GM12878 (cell line): ENCODE results near the gene LRP1B. TPM values are rescaled to one million over a fixed set of nuclear protein-coding genes. Genes with fewer than 3 reads are reported as not detected.
A peak's percentile ranks its signal among the peaks of the same experiment; 100 is the strongest.

ENCODE experiments used
- ATAC-seq: fragments of 200-7000 bp; cut with Tn5 transposase; 3 replicates; pipeline ENCODE4 v1.9.1; 2020; ENCODE audit warnings: mild to moderate bottlenecking, moderate library complexity
- BruUV-seq: library from RNA; stranded (reverse); fragments of 400-500 nt; replicated peaks from 2 replicates; lab custom pipeline; 2021; lab: Mats Ljungman, UMichigan
- CTCF ChIA-PET: fragments of 300-600 bp; sonication (Branson Sonifier 250); formaldehyde crosslinking; extraction: SDS; loops from one replicate; lab custom pipeline; 2021; ENCODE audit warnings: inconsistent platforms; lab: Yijun Ruan, JAX
- POLR2A ChIA-PET: fragments of 350-600 bp; formaldehyde crosslinking; extraction: SDS; loops from one replicate; lab custom pipeline; 2021; ENCODE audit warnings: inconsistent platforms; lab: Charles Lee
- RAD21 ChIA-PET: fragments of 300-600 bp; sonication (Branson Sonifier 250); formaldehyde crosslinking; loops from one replicate; lab custom pipeline; 2023; ENCODE audit warnings: antibody characterized with exemption; ENCODE audit not compliant: unreplicated experiment; lab: Charles Lee
- SMC1A ChIA-PET: fragments of 300-600 bp; sonication (Branson Sonifier 250); formaldehyde crosslinking; loops from one replicate; lab custom pipeline; 2023; ENCODE audit not compliant: unreplicated experiment, uncharacterized antibody; lab: Charles Lee
- DNase-seq: peaks from one replicate; pipeline ENCODE4 v3.0.0-alpha.2; 2011; ENCODE audit warnings: low read depth, low spot score
- FAIRE-seq: peaks from 3 replicates; lab custom pipeline; 2011; peaks lifted over from hg19 to GRCh38; lab: Jason Lieb, UNC
- H2AFZ ChIP-seq: 2 replicates; pipeline ENCODE4 v1.6.0; 2011; ENCODE audit warnings: low read depth, low read length, control low read depth; ENCODE audit not compliant: control insufficient read depth
- H3K27ac ChIP-seq: 2 replicates; pipeline ENCODE4 v1.5.1; 2011; ENCODE audit warnings: control low read depth; ENCODE audit not compliant: control insufficient read depth, insufficient read depth
- H3K27me3 ChIP-seq, 2 experiments: replicated peaks in 1 of 2; 2 replicates each; pipeline versions ENCODE4 v1.6.0 to v1.6.1; 2011; ENCODE audit warnings: low read length in 1 of 2; ENCODE audit not compliant: control insufficient read depth in 2 of 2, insufficient read depth in 2 of 2
- H3K36me3 ChIP-seq, 2 experiments: 2 replicates each; pipeline ENCODE4 v1.5.1; 2011; ENCODE audit warnings: low read length in 1 of 2; ENCODE audit not compliant: control insufficient read depth in 2 of 2, insufficient read depth in 2 of 2
- H3K4me1 ChIP-seq: 2 replicates; pipeline ENCODE4 v1.6.1; 2011; ENCODE audit warnings: mild to moderate bottlenecking, low read length, moderate library complexity, mixed read lengths; ENCODE audit not compliant: control insufficient read depth, insufficient read depth
- H3K4me2 ChIP-seq: 2 replicates; pipeline ENCODE4 v1.6.0; 2011; ENCODE audit warnings: control low read depth; ENCODE audit not compliant: control insufficient read depth, insufficient read depth
- H3K4me3 ChIP-seq: fragments of 200-600 bp; sonication (generic); 2 replicates; pipeline ENCODE4 v1.5.1; 2016
- H3K79me2 ChIP-seq: 2 replicates; pipeline ENCODE4 v1.6.0; 2011; ENCODE audit warnings: low read length; ENCODE audit not compliant: control insufficient read depth, insufficient read depth
- H3K9ac ChIP-seq: 2 replicates; pipeline ENCODE4 v1.8.0; 2011; ENCODE audit warnings: low read length, control low read depth, mixed read lengths; ENCODE audit not compliant: control insufficient read depth, insufficient read depth
- H3K9me3 ChIP-seq: replicated peaks from 3 replicates; pipeline ENCODE4 v1.5.1; 2011; ENCODE audit warnings: mild to moderate bottlenecking, low read length; ENCODE audit not compliant: control insufficient read depth, insufficient read depth
- H4K20me1 ChIP-seq: 2 replicates; pipeline ENCODE4 v1.6.0; 2011; ENCODE audit not compliant: control insufficient read depth, insufficient read depth
- ATF7 ChIP-seq: fragments of 450-650 bp; IDR thresholded peaks from 2 replicates; pipeline ENCODE4 v1.6.1; 2016; ENCODE audit warnings: low read depth, mild to moderate bottlenecking
- CBX5 ChIP-seq: sonication (generic); IDR thresholded peaks from 2 replicates; pipeline ENCODE4 v1.6.1; 2016; ENCODE audit warnings: low read depth, moderate library complexity, mild to moderate bottlenecking, inconsistent platforms
- DPF2 ChIP-seq: fragments of 450-650 bp; IDR thresholded peaks from 2 replicates; pipeline ENCODE4 v1.6.1; 2017; ENCODE audit warnings: mild to moderate bottlenecking
- JUND ChIP-seq: IDR thresholded peaks from 2 replicates; pipeline ENCODE4 v1.6.1; 2012; ENCODE audit warnings: low read depth, mild to moderate bottlenecking, low read length, improper control_type of control experiment, moderate library complexity
- KDM1A ChIP-seq: fragments of 200-600 bp; sonication (generic); IDR thresholded peaks from 2 replicates; pipeline ENCODE4 v1.6.1; 2016; ENCODE audit warnings: borderline replicate concordance
- MTA2 ChIP-seq: fragments of 450-650 bp; IDR thresholded peaks from 2 replicates; pipeline ENCODE4 v1.6.1; 2016; ENCODE audit warnings: low read depth, mild to moderate bottlenecking, moderate library complexity
- MYB ChIP-seq: fragments of 150-350 bp; IDR thresholded peaks from 2 replicates; pipeline ENCODE4 v1.6.1; 2014; ENCODE audit warnings: mild to moderate bottlenecking, low read depth, low read length, borderline replicate concordance
- PAX5 ChIP-seq: IDR thresholded peaks from 2 replicates; pipeline ENCODE4 v1.6.1; 2011; ENCODE audit warnings: low read depth, low read length, borderline replicate concordance
- SPI1 ChIP-seq: IDR thresholded peaks from 2 replicates; pipeline ENCODE4 v1.6.1; 2011; ENCODE audit warnings: low read depth, mild to moderate bottlenecking, low read length, moderate library complexity, borderline replicate concordance; ENCODE audit not compliant: insufficient read depth
- ZNF217 ChIP-seq: fragments of 450-650 bp; IDR thresholded peaks from 2 replicates; pipeline ENCODE4 v1.6.1; 2017; ENCODE audit warnings: antibody characterized with exemption, mild to moderate bottlenecking
- ZNF384 ChIP-seq: IDR thresholded peaks from 2 replicates; pipeline ENCODE4 v1.6.1; 2012; ENCODE audit warnings: low read depth, mild to moderate bottlenecking, low read length, improper control_type of control experiment, borderline replicate concordance
- ZSCAN29 ChIP-seq: fragments of 450-650 bp; IDR thresholded peaks from 2 replicates; pipeline ENCODE4 v1.6.1; 2017; ENCODE audit warnings: mild to moderate bottlenecking, moderate library complexity
- WGBS: methylation state at CpG from one replicate; pipeline ENCODE4 v1.1.6; 2016; ENCODE audit warnings: low lambda C conversion rate; ENCODE audit not compliant: insufficient replicate concordance, insufficient coverage; ENCODE audit errors: missing lambda C conversion rate; 5-methylcytosine and 5-hydroxymethylcytosine counted together
- in situ Hi-C: fragments of 300-500 bp; cut with MboI; formaldehyde crosslinking; loops from 9 replicates; pipeline ENCODE4 v1.14.3; 2018; ENCODE audit warnings: mixed read lengths
- intact Hi-C: fragments of 100-400 bp; cut with micrococcal nuclease; formaldehyde crosslinking; loops from one replicate; pipeline ENCODE4 v1.14.2; 2022; ENCODE audit not compliant: unreplicated experiment
- polyA plus RNA-seq, 11 experiments: library from polyadenylated mRNA; depleted of rRNA in 4 of 11; unstranded in 6 of 11; stranded (reverse) in 5 of 11; fragments of >200 nt; fragmentation: Nextera tagmentation in 4 of 11; fragmentation: Illumina TruSeq in 1 of 11; extraction: Ambion mirVana in 4 of 11; extraction: Trizol in 1 of 11; gene quantifications; 1 replicate in 1 of 11; 2 replicates in 10 of 11; pipeline versions ENCODE4 v1.2.1 to v1.2.3, GENCODE V29; 2011 to 2016; ENCODE audit warnings: inconsistent platforms in 2 of 11, missing spikeins in 2 of 11, low read depth in 1 of 11
- total RNA-seq, 4 experiments: library from RNA; depleted of rRNA in 3 of 4; stranded (reverse); fragments of >200 nt in 3 of 4; fragmentation: Illumina TruSeq in 1 of 4; extraction: Trizol in 1 of 4; gene quantifications; 2 replicates each; pipeline versions ENCODE4 v1.2.1 to v1.2.3, GENCODE V29; 2013 to 2021
- TF ChIP-seq, protein P1 (sequence below): fragments of 450-650 bp; IDR thresholded peaks from 2 replicates; pipeline ENCODE4 v1.6.1; 2017; ENCODE audit warnings: borderline replicate concordance

The LRP1B gene
- total and polyA plus RNA-seq, 10 of the 15 experiments (the other 5 are each of a cell fraction or from before 2014, with no cell fraction given): under 0.01 to 0.06 (median 0.03) TPM; not detected in 5

DNA sequence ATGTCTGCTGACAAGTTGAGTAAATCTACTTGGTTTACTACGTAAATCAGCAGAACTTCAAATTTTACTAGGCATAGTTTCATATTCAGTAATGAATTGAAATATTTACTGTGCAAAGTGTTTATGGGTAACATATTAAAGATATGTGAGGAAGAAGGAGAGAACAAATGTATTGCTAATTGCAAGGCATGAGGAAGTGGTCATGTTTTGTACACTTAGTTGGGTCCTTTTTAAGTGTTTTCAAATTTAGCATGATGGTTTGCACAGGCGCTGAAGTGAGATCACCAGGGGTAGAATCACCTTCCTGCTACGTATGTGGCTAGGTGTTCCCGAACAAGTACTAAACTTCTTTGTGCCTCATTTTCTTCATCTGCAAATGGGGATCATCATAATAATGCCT lies 1534.4 kb downstream of the LRP1B start:
- TF ChIP-seq KDM1A: no peak
- peak; percentile 89 for TF ChIP-seq MTA2
- TF ChIP-seq CBX5: no peak
- peak; percentile 51; the same call in 1 of the 2 replicates for TF ChIP-seq SPI1
- TF ChIP-seq JUND: no peak
- TF ChIP-seq PAX5: no peak
- no peak for TF ChIP-seq ZSCAN29
- TF ChIP-seq, protein P1, sequence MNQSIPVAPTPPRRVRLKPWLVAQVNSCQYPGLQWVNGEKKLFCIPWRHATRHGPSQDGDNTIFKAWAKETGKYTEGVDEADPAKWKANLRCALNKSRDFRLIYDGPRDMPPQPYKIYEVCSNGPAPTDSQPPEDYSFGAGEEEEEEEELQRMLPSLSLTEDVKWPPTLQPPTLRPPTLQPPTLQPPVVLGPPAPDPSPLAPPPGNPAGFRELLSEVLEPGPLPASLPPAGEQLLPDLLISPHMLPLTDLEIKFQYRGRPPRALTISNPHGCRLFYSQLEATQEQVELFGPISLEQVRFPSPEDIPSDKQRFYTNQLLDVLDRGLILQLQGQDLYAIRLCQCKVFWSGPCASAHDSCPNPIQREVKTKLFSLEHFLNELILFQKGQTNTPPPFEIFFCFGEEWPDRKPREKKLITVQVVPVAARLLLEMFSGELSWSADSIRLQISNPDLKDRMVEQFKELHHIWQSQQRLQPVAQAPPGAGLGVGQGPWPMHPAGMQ: no peak
- TF ChIP-seq DPF2: 0 out of 2 replicates have a peak, but pooled peaks have one; percentile 35
- no peak for TF ChIP-seq MYB
- no peak for TF ChIP-seq ZNF384
- TF ChIP-seq ATF7: peak; percentile 45; the same call in 1 of the 2 replicates
- peak; percentile 50; the same call in 1 of the 2 replicates for TF ChIP-seq ZNF217
- Histone ChIP-seq H3K27me3 (no peaks in the 10 kb centered on the region), H4K20me1 (no peaks in the 10 kb centered on the region), H3K9ac (no peak overlapping the region), H3K36me3 (no peaks in the 10 kb centered on the region), H3K4me1 (no peaks in the 10 kb centered on the region), H3K79me2 (no peaks in the 10 kb centered on the region), H3K4me3 (no peak overlapping the region), H3K4me2 (no peak overlapping the region), H3K27ac (no peak overlapping the region), H3K9me3 (no peaks in the 10 kb centered on the region), H2AFZ (no peak overlapping the region)
- intact Hi-C loops: no loop called here
- no peak for FAIRE-seq
- ChIA-PET POLR2A (no interaction called here), SMC1A (interaction anchor here (1.1 to 1.6 kb wide), 2 partner anchors 10 to 12 kb away, joined by 5 read pairs; no protein-coding TSS in a partner anchor), RAD21 (interaction anchor here (1.0 to 1.5 kb wide), 2 partner anchors 10 kb away, joined by 3 read pairs; no protein-coding TSS in a partner anchor), CTCF (interaction anchor here (0.9 kb wide), 1 partner anchor 268 kb away, joined by 3 read pairs; no protein-coding TSS in a partner anchor)
- no TSS peak for BruUV-seq
- peak; percentile 94 for ATAC-seq
- in situ Hi-C loops: no loop called here
- DNase-seq: peak; percentile 4
- 37% methylated on average over 4 of the region's 4 CpGs for WGBS
